Nephron progenitor cell (in vitro differentiated cells): ENCODE results near the gene USP10.

ENCODE experiments used
- DNase-seq: peaks from one replicate; pipeline ENCODE4 v3.0.0; 2021
- H3K27ac Mint-ChIP-seq: 2 replicates; pipeline ENCODE4 v1.8.0; 2021; ENCODE audit warnings: mild to moderate bottlenecking, moderate library complexity, mixed read lengths
- H3K27me3 Mint-ChIP-seq: 2 replicates; pipeline ENCODE4 v1.8.0; 2021; ENCODE audit warnings: mild to moderate bottlenecking, low read depth, mixed read lengths; ENCODE audit not compliant: poor library complexity
- H3K36me3 Mint-ChIP-seq: 2 replicates; pipeline ENCODE4 v1.8.0; 2021; ENCODE audit warnings: low read depth, mixed read lengths
- H3K4me1 Mint-ChIP-seq: 2 replicates; pipeline ENCODE4 v1.8.0; 2021; ENCODE audit warnings: mixed read lengths
- H3K4me3 Mint-ChIP-seq: 2 replicates; pipeline ENCODE4 v1.8.0; 2021; ENCODE audit warnings: mild to moderate bottlenecking, moderate library complexity, mixed read lengths
- H3K9me3 Mint-ChIP-seq: 2 replicates; pipeline ENCODE4 v1.8.0; 2021; ENCODE audit warnings: mild to moderate bottlenecking, moderate library complexity, mixed read lengths
- TF ChIP-seq, protein P1 (sequence below): fragments of 200-600 bp; sonication (generic); IDR thresholded peaks from 2 replicates; pipeline ENCODE4 v1.5.0; 2021; ENCODE audit warnings: antibody characterized with exemption

USP10 gene

DNA sequence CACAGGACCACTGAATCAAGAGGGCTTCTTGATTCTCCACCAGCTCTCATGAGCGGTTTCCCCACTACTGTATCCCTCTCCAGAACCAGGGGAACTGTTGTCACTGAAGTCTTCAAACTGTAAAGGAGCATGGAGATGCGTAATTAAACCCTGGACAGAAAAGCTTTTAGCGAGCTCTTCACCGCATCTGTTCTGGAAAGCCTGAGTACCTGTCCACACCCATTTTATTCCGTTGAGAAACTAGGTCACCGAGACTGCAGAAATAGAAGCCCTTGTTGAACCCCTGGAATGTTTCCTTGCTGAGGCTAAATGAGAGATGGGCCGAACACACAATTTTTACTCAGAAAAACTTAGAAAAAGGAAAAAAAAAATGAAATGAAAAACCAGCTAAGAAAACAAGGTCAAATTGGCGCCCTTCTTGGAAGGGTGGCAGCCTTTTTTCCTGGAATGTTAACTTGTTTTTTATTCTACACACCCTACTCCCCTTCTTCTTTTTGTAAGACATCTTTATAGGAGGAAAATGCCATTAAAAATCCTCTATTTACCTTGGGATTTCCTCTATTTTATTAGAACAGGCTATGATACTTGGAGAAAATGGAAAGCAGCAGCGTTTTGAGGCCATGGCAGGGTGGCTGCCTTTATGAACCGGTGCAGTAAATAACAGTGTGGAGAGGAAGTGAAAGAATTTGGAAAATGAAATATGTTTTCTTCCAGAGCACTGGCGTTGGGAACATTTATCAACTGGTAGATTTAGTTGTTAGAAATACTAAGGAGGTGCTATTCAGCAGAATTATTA, 67.4 kb downstream of the USP10 start:
- no peak for DNase-seq
- Mint-ChIP-seq H3K4me3 (no peak overlapping the region), H3K27me3 (no peaks in the 10 kb centered on the region), H3K4me1 (no peaks in the 10 kb centered on the region), H3K36me3 (peaks cover 88% of the 10 kb centered on the region), H3K27ac (peak overlapping the region; percentile 89), H3K9me3 (no peaks in the 10 kb centered on the region)
- TF ChIP-seq, protein P1, sequence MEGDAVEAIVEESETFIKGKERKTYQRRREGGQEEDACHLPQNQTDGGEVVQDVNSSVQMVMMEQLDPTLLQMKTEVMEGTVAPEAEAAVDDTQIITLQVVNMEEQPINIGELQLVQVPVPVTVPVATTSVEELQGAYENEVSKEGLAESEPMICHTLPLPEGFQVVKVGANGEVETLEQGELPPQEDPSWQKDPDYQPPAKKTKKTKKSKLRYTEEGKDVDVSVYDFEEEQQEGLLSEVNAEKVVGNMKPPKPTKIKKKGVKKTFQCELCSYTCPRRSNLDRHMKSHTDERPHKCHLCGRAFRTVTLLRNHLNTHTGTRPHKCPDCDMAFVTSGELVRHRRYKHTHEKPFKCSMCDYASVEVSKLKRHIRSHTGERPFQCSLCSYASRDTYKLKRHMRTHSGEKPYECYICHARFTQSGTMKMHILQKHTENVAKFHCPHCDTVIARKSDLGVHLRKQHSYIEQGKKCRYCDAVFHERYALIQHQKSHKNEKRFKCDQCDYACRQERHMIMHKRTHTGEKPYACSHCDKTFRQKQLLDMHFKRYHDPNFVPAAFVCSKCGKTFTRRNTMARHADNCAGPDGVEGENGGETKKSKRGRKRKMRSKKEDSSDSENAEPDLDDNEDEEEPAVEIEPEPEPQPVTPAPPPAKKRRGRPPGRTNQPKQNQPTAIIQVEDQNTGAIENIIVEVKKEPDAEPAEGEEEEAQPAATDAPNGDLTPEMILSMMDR, result no peak

DNA sequence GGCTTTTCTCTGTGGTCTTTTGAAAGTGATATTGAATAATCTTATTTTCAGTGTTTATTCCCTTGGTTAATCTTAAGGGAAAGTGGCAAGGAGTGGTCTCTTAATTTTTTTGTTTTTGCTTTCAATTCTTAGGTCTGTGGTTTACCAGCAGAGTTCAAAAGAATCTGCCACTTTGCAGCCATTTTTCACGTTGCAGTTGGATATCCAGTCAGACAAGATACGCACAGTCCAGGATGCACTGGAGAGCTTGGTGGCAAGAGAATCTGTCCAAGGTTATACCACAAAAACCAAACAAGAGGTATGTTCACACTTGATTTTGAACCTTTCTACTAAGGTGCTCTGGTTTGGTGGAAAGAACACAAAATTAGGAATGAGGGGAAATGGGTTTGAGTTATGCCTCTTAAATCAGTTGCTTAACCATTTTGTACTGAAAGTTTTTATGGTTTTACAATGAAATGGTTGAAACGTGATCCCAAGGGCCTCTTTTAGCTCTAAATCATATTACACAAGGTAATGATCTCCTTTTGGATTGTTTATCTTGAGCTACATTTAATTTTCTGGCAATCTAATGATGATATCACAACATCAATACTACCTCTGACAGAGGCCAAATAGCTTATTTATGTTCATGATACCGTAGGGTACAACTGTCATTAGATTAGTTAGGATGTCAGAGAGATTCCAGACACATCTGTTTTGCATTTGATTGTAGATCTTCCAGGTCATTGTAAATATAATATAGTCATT, 68.4 kb downstream of the USP10 start:
- Mint-ChIP-seq H3K4me3 (no peak overlapping the region), H3K4me1 (no peaks in the 10 kb centered on the region), H3K9me3 (no peaks in the 10 kb centered on the region), H3K27ac (no peak overlapping the region), H3K27me3 (no peaks in the 10 kb centered on the region), H3K36me3 (peaks cover 89% of the 10 kb centered on the region)
- TF ChIP-seq, protein P1, result no peak
- DNase-seq, result no peak

DNA sequence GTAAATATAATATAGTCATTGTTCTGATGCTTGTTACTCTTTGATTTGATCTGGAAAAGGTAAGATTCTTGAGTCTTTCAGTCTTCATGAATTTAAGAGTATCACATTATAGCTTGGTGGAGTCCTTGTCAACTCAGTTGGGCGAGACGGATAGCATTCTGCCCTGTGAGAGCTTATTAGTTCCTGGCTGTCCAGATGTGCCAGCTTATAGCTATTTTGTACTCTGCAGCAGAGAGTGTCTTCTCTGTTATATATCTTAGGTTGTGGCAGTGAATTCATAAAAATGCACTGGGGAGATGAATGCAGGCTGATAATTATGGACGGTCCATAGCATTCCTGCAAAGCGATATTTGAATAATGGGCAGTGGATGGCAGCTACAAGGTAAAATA, 69.0 kb downstream of the USP10 start:
- Mint-ChIP-seq H3K4me1 (no peaks in the 10 kb centered on the region), H3K36me3 (peaks cover 89% of the 10 kb centered on the region), H3K27ac (no peak overlapping the region), H3K9me3 (no peaks in the 10 kb centered on the region), H3K27me3 (no peaks in the 10 kb centered on the region), H3K4me3 (no peak overlapping the region)
- DNase-seq, result no peak
- TF ChIP-seq, protein P1, result no peak

DNA sequence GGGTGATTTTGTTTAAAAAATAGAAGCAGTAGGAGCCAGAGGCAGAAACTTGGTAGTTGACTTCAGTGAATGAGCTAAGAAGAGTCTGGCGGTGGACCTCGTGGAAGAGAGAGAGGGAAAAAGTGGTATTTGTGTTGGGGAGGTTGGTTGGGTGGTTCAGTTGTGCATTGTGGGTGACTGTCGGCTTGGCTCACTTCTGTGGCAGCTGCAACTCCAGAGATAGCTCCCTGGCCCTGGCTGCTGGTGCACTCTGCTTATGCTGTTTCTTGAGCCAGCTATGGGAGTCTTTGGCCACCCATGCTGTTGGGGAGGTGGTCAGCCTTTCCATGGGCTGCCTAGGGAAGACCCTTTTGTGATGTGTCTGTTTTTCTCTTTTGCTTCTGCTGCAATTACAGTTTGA, 69.6 kb downstream of the USP10 start:
- H3K4me1 Mint-ChIP-seq, result no peaks in the 10 kb centered on the region
- no peaks in the 10 kb centered on the region for H3K27me3 Mint-ChIP-seq
- H3K4me3 Mint-ChIP-seq, result no peak overlapping the region
- H3K27ac Mint-ChIP-seq, result no peak overlapping the region
- no peak for DNase-seq
- peaks cover 88% of the 10 kb centered on the region for H3K36me3 Mint-ChIP-seq
- no peaks in the 10 kb centered on the region for H3K9me3 Mint-ChIP-seq
- TF ChIP-seq, protein P1, result no peak

DNA sequence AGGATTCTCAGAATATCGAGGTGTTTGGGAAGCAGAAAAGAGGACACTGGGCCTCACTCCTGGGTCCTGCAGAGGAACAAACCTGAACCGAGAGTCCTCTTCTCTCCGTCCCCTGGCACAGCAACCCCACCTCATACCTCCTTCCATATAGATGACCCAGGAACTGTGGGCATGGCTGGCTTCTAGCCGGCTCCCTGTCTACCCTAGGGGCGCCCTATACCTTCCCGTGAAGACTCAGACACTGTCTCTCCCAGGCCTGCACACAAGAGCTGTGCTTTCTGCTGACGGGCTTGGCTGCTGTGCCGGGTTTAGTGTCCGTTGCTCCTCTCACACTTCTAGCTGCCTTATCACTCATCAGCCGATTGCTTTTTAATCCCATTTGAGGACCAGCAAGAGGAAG, 73.5 kb downstream of the USP10 start:
- Mint-ChIP-seq H3K27ac (no peak overlapping the region), H3K4me1 (no peaks in the 10 kb centered on the region), H3K36me3 (peaks cover 78% of the 10 kb centered on the region), H3K27me3 (no peaks in the 10 kb centered on the region), H3K9me3 (no peaks in the 10 kb centered on the region), H3K4me3 (no peak overlapping the region)
- TF ChIP-seq, protein P1, result no peak
- no peak for DNase-seq
